ENCODE measurements around the gene CLCN4.

DNA sequence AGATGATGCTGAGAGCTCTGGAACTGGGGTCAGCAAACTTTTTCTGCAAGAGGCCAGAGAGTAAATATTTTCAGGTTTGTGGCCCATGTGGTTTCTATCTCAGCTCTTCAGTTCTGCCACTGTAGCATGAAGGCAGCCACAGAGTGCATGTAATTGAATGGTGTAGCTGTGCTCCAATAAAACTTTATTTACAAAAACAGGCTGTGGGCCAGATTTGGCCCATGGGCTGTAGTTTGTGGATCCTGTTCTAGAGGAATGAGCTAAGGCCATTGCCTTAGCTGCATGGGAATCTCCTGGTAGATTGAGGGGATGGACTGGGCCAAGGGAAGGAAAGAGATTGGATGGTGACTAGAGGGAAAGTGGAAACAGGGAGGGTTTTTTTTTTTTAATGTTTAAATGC lies 36.8 kb downstream of the CLCN4 start:
- TF ChIP-seq POLR2A (IDR thresholded peaks at IDR 0.05) = no peak
- TF ChIP-seq POLR2AphosphoS5 (IDR thresholded peaks at IDR 0.05) = no peak
- TF ChIP-seq, protein P1, sequence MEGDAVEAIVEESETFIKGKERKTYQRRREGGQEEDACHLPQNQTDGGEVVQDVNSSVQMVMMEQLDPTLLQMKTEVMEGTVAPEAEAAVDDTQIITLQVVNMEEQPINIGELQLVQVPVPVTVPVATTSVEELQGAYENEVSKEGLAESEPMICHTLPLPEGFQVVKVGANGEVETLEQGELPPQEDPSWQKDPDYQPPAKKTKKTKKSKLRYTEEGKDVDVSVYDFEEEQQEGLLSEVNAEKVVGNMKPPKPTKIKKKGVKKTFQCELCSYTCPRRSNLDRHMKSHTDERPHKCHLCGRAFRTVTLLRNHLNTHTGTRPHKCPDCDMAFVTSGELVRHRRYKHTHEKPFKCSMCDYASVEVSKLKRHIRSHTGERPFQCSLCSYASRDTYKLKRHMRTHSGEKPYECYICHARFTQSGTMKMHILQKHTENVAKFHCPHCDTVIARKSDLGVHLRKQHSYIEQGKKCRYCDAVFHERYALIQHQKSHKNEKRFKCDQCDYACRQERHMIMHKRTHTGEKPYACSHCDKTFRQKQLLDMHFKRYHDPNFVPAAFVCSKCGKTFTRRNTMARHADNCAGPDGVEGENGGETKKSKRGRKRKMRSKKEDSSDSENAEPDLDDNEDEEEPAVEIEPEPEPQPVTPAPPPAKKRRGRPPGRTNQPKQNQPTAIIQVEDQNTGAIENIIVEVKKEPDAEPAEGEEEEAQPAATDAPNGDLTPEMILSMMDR (IDR thresholded peaks at IDR 0.05) = no peak
- no peak for TF ChIP-seq EP300 (IDR thresholded peaks at IDR 0.05)

Data from stomach (tissue), 4 donors.